Measurements from ENCODE around the gene SCYGR1.
"Not testable (repeated sequence)": the region's sequence is repeated elsewhere in the genome, so short reads cannot be mapped to it uniquely, and the experiment has no call there.

SCYGR1 gene, protein sequence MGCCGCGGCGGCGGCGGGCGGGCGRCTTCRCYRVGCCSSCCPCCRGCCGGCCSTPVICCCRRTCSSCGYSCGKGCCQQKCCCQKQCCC

DNA sequence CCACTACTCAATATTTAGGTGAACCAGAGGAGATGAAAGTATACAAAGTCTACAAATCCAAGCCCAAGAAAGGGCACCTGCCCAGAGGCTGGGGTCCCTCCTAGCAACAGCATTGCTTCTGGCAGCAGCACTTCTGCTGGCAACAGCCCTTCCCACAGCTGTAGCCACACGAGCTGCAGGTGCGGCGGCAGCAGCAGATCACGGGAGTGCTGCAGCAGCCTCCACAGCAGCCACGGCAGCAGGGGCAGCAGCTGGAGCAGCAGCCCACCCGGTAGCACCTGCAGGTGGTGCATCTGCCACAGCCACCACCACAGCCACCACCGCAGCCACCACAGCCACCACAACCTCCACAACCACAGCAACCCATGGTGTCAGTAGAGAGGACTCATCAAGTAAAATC lies at the start of gene SCYGR1:
TSS of gene SCYGR1 (minus strand) at position 367 of the 400 bp plus-strand sequence. CDS start at position 367, 0 bp downstream.
- DNase-seq, result not testable (repeated sequence)

DNA sequence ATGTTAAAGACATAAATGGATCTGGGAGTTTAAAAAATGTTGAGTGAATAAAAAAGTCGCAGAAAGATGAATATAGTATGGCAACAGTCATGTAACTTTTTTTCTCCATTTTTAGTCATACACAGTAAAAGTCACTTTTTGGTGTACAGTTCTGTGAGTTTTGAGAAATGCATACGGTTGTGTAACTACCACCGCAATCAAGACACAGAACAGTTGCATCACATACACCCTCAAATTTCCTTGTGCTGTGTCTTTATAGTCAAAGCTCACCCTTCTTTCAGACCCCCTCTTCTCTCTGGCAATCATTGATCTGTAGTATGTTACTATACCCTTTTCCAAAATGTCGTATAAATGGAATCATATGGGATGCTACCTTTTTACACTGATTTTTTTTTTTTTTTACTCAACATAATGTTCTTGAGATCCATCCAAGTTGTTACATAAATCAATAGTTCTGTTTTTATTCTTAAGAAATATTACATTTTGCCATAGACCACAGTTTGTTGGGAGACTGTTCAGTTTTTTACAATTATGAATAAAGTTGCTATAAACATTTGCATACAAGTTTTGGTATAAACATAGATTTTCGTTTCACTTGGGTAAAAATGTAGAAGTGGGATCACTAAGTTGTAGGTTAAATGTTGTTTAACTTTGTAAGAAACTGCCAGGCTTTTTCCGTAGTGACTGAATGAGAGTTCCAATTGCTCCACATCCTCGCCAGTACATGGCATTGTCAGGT lies 48.9 kb upstream of the SCYGR1 start:
- DNase-seq, result no peak

DNA sequence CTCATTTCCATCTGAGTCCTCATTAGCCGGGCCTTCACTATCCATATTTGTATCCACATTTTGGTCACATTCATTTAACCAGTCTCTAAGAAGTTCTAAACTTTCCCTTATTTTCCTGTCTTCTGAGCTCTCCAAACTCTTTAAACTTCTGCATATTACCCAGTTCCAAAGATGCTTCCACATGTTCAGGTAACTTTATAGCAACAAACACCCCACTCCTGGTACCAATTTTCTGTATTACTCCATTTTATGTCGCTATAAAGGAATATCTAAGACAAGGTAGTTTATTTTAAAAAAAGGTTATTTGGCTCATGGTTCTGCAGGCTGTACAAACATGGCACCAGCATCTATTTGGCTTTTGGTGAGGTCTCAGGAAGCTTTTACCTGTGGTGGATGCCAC lies 45.4 kb upstream of the SCYGR1 start:
- DNase-seq, result no peak

DNA sequence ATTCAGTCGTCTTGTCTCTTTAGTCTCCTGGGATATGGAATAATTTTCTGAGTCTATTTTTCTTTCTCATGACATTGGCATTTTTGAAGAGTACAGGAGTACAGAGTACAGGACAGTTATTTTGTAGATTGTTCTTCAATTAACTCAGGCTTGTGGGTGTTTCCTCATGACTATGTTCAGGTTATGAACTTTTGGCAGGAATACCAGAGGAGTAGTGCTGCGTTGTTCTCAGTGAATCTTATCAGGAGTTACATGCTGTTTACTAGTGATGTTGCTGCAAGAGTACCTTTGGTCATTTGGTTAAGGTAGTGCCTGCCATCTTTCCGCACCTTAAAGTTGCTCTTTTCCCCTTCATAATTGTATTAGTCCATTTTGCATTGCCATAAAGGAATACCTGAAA lies 42.9 kb upstream of the SCYGR1 start:
- no peak for DNase-seq

DNA sequence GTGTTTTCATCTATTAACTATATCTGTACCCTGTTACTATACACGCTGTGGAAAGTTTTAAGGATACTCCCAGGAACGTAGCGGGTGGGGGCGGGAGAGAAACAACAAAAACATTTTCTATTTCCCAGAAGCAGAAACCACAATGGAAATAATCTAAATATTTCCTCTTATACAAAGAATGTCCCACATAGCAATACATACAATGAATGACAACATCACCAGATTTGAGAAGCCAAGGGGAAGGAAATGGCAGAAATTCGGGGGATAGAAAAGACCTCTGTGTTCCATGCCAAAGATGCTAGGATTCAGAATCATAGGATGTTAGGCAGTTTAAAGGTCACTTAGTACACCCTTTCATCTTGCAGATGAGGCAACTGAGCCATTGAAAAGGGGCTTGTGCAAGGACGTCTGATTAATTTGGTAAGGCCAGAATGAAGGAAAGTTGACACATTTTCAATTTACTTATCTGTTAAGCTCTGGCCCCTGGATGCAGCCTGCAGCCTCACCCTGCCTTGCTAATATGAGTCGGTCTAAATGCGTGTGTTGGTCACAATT lies 41.1 kb upstream of the SCYGR1 start:
- DNase-seq, result no peak

DNA sequence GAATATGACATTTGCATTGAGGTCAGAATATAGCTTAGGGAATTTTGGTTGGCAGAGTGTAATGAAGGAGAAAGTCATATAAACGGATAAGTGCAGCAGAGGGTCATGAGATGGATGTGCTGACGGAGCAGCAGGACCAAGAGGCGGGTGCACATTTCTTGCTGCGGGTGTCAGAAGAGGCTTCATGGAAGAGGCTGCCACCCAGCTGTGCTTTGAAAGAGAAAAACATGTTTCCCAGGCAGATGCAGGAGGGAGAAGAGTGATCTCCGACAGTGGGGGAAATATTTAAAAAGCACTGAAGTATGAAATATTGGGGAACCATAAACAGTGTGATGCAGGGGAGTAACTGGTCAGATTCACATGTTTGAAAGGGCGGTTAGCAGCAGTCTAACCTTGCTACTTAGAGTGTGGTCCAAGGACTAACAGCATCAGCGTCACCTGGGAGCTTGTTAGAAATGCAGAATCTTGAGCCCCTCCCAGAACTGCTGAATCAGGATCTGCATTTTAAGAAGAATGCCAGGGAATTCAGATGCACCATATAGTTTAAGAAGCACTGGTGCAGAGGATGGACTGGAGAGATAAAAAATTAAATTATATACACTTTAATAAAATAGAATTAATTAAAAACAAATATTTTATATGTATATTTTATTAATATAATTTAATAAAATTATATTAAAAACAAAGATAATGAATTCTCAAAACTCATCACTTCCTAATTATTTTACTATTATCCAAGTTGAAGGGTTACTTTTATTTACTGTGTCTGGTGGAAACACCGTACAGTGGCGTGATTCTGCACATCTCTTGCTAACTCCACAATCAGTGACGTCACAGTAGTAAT lies 36.1 kb upstream of the SCYGR1 start:
- DNase-seq, result no peak

DNA sequence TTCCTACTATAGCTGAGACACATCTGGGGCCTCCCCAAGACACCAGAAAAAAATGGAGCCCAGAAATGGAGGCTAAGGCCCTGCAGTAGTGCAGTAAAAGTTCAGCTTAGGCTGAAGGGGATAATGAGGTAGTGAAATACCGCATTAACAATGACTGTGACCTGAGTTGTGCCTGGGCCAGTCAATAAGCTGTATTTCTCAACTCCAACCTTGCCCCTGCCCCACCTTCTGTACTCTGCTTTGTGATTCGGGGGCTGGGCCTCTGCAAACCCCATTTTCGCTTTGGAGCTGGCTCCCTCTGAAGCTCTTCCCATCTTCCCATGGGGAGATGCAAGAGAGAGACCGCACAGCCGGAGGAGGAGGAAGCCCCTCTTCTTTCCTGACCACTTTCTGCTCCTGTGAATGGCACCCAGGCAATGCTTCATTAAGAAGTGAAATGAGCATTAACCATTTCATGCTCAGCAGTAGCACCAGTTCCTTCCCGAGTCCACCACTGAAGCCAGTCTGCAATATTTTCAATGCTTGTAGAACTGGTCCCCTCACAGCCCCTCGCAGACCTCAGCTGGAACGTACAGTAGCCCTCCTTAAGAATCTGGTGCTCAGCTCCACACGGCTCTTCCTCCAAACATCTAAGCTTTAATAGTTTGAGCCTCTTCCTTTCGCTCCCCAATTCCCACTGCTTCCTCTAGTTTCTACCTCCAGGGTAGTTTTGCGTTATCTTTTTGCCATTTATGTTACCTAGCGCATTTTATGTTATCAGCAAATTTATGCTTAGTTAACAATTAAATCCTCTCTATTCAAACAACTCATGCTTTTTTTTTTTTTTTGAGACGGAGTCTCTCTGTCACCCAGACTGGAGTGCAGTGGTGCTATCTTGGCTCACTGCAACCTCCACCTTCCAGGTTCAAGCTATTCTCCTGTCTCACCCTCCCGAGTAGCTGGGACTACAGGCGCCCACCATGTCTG lies 32.6 kb upstream of the SCYGR1 start:
- DNase-seq, result no peak

DNA sequence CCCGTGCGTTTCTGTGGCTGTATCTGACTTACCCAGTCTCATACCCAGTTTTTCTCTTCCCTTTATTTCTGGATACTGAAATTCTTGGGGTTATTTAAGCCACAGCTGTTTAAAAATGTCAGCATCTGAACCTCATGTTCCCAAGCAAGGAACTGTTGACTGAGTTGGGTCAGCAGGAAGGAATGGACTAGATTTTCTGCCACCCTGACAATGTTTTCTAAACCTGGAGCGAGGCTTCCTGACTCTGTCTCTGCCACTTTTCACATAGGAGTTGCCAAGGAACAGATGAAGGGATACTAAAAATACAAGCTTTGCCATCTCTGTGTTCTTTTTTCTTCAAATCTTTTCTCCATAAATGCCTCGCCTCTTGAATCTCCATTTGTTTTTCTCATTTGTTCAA lies 29.0 kb upstream of the SCYGR1 start:
- no peak for DNase-seq

DNA sequence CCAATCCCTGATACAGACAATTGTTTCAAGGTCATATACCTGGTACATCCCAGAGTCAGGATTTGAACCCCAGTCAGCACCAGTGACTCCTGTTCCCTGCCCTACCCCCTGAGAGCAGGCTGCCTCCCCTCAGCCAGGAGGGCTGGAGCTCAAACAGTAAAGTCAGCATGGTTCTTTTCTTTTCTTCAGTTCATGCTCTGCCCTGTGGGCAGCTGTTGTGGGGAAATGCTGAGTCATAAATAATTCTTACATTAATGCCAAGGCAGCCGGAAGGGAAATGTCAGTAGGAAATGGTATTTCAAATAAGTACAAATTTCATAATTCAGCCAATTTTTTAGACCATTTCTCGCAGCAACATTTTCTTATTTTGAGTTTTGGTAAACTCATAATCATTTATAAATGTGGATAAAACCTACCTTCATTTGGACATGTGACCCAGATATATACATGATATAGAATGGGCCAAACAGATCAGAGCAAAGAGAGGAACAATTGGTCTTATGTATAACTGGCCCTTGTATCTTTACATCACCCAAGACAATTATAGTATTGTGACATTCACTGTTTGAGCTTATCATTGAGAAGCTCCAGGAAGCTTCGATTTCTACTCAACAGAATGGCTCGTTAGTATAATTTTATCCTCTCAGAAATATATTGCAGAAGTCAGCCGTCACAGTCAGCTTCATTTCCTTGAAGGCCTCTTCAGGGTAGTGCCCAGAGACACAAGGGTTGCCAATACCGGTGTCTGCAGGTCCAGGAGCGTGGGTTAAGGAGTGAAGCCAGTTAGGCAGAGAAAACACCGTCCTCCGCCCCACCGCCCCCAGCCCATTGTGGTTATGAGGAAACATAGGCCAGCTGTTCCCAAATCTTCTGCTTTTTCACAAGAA lies 28.0 kb upstream of the SCYGR1 start:
- DNase-seq, result no peak

DNA sequence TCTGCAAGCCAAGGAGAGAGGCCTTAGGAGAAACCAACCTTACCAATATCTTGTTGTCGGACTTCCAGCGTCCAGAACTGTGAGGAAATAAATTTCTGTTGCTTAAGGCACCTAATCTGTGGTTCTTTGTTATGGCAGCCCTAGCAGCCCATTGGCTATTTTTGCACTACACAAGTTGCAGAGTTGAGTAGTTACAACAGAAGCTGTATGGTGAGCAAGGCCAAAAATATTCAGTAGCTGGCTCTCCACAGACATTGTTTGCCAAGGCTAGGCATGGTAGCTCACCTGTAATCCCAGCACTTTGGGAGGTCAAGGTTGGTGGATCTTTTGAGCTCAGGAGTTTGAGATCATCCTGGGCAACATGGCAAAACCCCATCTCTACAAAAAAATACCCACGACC lies 27.1 kb upstream of the SCYGR1 start:
- no peak for DNase-seq

DNA sequence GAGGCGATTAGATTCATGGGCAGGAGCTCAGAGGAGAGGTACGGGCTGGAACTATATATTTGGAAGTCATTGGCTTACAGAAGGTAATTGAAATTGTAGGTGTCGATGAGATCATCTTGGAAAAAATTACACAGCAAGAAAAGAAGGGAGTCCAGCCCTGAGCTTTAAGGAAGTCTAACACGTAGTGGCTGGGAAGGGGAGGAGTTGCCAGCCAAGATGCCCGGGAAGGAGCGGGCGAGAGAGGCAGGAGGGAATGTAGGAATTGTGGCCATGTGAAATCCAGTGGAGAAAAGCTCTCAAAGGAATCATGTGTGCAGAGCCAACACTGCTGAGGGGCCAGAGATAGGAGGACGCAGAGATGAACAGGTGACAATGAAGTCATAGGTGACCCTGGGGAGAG lies 25.6 kb upstream of the SCYGR1 start:
- no peak for DNase-seq

DNA sequence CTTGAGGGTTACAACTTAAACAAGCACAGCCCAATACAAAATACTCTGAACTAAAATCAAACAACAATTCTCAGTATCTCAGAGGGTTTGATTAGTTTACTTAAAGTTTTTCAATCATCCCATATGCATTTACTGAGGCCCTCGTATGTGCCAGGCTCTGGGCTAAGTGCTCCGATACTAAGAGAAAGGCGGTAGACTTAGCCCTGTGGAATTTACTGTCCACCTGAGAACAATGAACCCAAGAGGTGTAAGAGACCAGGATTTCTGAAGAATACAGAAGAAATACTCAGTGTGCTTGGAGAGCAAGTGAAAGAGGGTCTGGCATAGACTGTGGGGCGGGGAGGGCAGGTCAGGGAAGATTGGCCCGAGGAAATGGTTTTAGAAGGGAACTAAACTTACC lies 25.1 kb upstream of the SCYGR1 start:
- DNase-seq, result no peak

DNA sequence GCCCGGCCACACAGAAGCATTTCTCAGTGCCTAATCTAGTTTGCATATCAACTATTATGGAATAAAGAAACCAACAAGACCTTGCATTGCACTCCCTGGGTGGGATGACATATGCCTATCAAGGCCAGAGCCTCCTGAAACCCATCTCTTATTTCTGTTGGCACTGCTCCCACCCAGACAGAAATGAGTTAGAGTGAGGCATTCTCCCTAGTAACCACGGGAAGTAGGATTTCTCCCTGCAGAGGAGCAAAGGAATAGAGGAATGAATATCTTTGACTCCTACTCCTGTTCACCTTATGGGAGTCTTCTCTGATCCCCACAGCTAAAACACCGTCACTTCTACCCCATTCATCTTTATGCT lies 24.2 kb upstream of the SCYGR1 start:
- no peak for DNase-seq

DNA sequence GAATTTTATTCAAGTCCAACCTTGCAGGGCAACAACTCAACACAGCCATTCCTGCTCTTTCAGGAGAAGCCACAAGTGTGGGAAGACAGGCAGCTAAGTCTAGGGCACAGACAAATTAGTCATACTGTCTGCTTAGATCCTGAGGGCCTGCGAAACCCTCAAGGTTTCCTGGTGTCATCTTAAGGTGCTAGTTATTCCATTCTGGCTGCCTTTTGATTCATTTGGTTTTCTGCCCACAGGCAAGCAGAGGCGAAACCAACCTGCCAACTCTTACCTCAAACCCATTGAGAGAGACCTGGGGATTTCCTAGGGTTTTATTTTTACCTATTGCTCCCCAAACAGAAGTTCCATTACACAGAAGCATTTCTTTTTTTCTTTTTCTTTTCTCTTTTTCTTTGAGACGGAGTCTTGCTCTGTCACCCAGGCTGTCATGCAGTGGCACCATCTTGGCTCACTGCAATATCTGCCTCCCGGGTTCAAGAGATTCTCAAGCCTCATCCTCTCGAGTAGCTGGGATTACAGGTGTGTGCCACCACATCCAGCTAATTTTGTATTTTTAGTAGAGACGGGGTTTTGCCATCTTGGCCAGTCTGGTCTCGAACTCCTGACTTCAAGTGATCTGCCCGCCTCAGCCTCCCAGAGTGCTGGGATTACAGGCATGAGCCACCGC lies 23.7 kb upstream of the SCYGR1 start:
- DNase-seq, result peak; percentile 64 to 72

DNA sequence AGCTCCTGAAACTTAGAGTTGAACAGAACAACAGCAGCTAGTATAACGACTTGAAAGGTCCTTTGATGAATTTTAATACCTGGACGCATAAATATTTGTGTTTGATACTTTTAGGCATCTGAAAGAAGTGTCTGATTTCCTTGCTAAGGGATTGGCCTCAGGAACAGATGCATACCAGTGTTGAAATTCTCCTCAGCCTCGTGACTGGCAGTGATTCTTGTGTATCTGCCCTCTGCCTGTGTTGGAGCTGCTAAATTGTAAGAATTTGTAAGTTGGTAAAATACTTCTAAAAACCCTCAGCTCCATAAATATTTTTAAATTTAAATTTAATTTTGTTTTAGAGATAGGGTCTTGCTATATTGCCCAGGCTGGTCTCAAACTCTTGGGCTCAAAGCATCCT lies 22.4 kb upstream of the SCYGR1 start:
- no peak for DNase-seq

DNA sequence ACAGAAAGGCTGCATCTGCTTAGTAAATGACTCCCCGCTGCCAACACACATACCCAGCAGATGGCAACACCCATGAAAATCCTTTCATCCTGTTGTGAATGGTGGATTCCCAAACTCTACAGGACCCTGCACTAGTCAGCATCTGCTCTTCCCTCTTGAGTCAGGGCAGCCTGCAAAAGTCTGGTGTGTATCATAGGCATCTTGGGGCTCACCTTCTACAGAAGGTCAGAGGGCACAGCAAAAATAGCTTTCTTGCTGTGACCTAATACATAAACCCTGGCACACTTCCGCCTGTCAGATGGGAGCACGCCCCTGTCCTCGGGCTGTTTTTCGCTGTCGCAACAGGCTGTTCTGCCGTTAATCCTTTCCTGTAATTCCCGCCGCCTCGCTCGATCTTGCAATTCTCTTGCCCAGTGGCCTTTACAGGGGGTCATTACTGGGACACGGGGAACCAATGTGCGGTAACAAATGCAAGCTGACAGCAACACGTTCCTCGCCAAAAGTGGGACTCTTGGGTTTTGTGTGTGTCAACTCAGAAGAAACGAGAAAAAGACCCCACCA lies 19.9 kb upstream of the SCYGR1 start:
- DNase-seq, result no peak

DNA sequence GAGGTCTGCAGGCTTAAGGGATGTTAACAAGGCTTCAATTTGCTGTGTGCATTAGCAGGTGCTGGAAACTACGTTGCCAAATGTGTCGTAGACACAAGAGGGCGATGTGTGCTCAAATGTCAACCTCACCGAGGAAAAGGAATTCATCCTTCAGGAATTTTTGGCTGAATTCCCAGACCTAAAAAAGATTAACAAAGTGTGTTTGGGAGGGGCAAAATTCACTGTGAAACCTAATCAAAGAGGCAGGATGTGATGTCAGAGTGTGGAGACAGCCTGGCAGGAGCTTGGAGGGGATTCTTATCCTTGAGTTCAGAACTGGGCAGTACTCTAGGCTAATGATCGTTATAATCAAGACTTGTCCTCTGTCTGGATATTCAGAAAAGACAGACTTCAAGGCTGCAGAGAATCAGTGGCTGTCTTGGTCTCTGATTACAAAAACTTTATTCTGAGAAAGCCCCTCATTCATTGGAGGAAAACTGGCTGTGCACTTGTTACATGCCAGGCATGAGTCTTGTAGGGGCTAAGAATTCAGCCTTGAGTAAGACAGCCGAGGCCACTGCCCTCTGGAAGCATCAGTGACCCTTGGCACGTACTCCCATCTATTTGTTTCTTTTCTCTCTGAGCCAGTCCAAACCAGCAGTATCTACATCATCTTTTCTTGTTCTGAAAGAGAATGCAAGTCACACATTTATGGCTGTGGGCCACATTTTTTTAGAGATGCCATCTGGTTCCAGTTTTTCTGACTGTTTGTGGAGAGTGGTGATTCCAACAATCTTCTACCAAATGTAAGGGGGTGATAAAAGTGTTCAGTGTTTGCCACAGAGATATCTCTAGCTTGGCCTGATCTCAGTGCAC lies 18.7 kb upstream of the SCYGR1 start:
- DNase-seq, result no peak

DNA sequence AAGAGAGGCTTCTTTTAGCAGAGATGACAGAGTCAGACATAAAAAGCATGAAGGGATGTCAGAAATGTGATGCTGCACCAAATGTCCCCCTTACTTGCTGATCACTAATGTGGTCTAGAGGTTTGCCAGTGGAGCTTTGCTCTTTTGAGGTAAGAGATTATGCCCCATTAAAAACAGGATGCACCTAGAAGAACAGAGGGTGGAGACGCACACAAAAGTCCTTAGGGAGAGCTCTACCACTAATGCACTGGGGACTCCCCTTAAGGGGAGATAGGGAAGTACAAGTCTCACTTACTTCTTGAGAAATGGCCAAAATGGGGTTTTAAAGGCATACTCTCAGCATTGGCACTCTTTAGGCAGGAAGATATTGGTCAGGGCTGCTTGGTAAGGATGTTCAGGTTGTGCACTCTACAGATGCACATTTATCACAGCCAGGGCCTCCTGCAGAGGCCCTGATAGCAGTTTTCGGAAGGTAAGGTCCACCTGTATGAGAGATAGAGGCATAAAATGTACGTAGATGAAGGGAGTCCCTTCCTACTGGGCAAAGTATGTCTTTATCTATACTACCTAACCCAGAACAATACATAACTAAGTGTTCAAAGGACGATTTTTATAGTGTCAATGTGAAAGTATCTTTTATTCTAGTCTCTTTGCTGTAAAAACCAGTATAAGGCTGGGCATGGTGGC lies 17.0 kb upstream of the SCYGR1 start:
- no peak for DNase-seq

DNA sequence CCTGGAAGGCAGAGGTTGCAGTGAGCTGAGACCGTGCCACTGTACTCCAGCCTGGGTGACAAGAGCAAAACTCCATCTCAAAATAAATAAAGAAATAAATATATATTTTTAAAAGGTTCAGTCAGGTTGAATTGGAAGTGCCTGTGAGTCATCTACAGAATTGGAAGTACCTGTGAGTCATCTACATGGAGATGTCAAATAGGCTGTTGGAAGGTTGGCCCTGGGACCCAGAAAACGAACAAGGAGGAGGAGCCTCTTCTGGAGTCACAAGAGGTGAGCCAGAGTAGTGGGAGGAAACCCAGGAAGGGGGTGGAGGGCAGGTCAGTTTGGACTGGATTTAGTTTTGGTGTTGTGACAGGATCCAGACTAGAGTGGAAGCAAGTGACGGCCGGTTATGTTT lies 15.2 kb upstream of the SCYGR1 start:
- DNase-seq, result no peak

All from activated CD4-positive, alpha-beta T cell treated with anti-CD3 and anti-CD28 coated beads, Interleukin-2, amount 50 U/mL, for 48 hours (primary cell).